ENCODE results near the gene MRPL9.

Gene MRPL9

GRCh38 chr1:151720554-151720953 lies 42.7 kb downstream of the MRPL9 start:
- H3K4me3 ChIP-seq (ENCODE audit: low read depth, low read length): no peak overlapping the region
- TF ChIP-seq, protein P1, sequence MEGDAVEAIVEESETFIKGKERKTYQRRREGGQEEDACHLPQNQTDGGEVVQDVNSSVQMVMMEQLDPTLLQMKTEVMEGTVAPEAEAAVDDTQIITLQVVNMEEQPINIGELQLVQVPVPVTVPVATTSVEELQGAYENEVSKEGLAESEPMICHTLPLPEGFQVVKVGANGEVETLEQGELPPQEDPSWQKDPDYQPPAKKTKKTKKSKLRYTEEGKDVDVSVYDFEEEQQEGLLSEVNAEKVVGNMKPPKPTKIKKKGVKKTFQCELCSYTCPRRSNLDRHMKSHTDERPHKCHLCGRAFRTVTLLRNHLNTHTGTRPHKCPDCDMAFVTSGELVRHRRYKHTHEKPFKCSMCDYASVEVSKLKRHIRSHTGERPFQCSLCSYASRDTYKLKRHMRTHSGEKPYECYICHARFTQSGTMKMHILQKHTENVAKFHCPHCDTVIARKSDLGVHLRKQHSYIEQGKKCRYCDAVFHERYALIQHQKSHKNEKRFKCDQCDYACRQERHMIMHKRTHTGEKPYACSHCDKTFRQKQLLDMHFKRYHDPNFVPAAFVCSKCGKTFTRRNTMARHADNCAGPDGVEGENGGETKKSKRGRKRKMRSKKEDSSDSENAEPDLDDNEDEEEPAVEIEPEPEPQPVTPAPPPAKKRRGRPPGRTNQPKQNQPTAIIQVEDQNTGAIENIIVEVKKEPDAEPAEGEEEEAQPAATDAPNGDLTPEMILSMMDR (IDR thresholded peaks at IDR 0.05; ENCODE audit: low read depth, low read length): no peak
- TF ChIP-seq, protein P2, sequence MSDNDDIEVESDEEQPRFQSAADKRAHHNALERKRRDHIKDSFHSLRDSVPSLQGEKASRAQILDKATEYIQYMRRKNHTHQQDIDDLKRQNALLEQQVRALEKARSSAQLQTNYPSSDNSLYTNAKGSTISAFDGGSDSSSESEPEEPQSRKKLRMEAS (IDR thresholded peaks at IDR 0.05; ENCODE audit: low read depth, low read length): no peak
- no peak for TF ChIP-seq MYC (IDR thresholded peaks at IDR 0.05; ENCODE audit: low read depth, low read length)
- no peak for TF ChIP-seq POLR2A (IDR thresholded peaks at IDR 0.05; ENCODE audit: extremely low read depth, insufficient read length)
- DNase-seq (ENCODE audit: low read depth): no peak

DNA sequence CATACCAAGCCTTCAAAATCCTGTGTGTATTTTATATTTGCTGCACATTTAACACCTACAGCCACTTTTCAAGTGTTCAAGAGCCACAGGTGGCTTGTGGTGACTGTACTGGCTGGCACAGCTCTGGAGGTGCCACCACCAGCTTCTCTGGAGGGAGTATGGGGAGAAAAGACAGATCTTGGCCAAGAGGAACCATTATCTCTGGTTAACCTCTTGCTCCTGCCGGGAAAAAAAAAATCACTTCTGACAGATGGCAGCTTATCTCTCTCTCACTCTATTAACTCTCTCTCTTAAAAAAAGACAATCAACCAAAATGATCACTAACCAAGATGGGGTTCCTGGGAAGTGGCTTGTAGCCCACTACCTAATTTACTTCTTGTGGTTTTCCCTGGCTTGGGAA lies 43.2 kb downstream of the MRPL9 start:
- DNase-seq (ENCODE audit: low read depth): no peak
- TF ChIP-seq, protein P1 (IDR thresholded peaks at IDR 0.05; ENCODE audit: low read depth, low read length): no peak
- TF ChIP-seq, protein P2 (IDR thresholded peaks at IDR 0.05; ENCODE audit: low read depth, low read length): no peak
- no peak overlapping the region for H3K4me3 ChIP-seq (ENCODE audit: low read depth, low read length)

- no peak overlapping the region for H3K4me3 ChIP-seq (ENCODE audit: low read depth, low read length)
- no peak for DNase-seq (ENCODE audit: low read depth)
- TF ChIP-seq, protein P1 (IDR thresholded peaks at IDR 0.05; ENCODE audit: low read depth, low read length): no peak
- TF ChIP-seq MYC (IDR thresholded peaks at IDR 0.05; ENCODE audit: low read depth, low read length) (no peak), POLR2A (IDR thresholded peaks at IDR 0.05; ENCODE audit: extremely low read depth, insufficient read length) (no peak)
- TF ChIP-seq, protein P2 (IDR thresholded peaks at IDR 0.05; ENCODE audit: low read depth, low read length): no peak
Measured at GRCh38 chr1:151718666-151719065, 44.6 kb downstream of the MRPL9 start.

DNA sequence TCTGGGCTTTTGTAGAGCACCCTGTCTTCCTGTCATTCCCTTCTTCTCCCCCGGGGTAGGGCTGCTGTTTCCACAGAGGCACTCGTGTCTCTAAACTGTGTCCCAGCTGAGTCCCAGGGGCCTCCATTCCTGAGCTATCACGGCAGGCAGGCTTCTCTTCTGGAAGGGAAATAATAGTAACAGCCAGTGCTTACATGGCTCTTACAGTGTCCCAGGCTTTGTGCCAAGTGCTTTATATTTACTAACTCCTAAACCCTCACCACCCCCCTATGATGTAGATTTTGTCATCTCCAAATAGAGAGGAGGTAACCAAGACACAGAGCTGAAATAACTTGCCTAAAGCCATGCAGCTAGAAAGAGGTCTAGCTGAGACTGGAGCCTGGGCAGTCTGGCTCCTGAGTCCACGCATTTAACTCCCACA lies 45.3 kb downstream of the MRPL9 start:
- H3K4me3 ChIP-seq (ENCODE audit: low read depth, low read length): no peak overlapping the region
- TF ChIP-seq, protein P1 (IDR thresholded peaks at IDR 0.05; ENCODE audit: low read depth, low read length): no peak
- TF ChIP-seq, protein P2 (IDR thresholded peaks at IDR 0.05; ENCODE audit: low read depth, low read length): no peak
- no peak for TF ChIP-seq POLR2A (IDR thresholded peaks at IDR 0.05; ENCODE audit: extremely low read depth, insufficient read length)
- no peak for TF ChIP-seq MYC (IDR thresholded peaks at IDR 0.05; ENCODE audit: low read depth, low read length)
- DNase-seq (ENCODE audit: low read depth): no peak

DNA sequence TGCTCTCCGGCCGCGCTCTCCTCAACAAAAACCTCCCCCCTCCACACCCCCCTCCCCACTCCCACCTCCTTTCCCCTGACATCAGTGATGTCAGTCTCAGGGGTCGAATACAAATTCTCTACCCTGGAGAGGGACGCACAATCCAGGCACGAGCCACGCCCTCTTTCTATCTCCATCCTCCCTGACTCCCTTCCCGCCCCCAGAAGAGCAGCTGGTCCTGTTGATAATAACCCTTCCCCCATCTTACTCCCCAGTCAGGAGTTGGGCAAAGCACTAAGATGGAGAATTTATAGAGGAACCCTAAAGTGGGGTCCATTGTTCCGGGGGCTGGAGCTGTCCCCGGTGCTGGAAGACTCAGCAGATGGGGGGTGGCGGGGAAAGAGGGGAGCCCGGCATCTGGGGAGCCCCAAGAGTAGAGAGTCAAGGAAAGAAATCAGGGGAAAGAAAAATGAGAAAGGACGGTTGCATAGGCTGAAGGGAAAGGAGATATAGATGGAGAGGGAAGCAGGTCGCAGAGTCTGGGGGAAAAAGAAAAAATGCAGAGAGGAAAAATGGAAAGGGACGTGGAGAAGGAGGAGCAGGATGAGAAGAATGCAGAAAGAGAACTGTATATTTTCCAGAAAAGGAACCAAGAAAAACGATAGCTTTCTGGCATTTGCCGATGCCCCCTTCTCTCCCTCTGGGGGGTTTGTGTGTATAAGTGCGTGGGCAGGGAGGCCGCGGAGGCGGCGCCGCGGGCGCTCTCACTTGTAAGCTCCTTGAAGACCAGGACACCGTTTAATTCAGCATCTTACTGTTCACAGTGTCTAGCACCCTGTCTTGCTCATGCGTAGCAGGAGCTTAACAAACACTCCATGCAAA lies 46.3 kb downstream of the MRPL9 start, which contains the start of gene CELF3:
TSS of gene CELF3 (minus strand) at position 33 of the 861 bp plus-strand sequence. CDS start 783 bp downstream, outside the sequence.
- TF ChIP-seq MYC (IDR thresholded peaks at IDR 0.05; ENCODE audit: low read depth, low read length) (no peak), POLR2A (IDR thresholded peaks at IDR 0.05; ENCODE audit: extremely low read depth, insufficient read length) (no peak)
- TF ChIP-seq, protein P1 (IDR thresholded peaks at IDR 0.05; ENCODE audit: low read depth, low read length): no peak
- TF ChIP-seq, protein P2 (IDR thresholded peaks at IDR 0.05; ENCODE audit: low read depth, low read length): no peak
- H3K4me3 ChIP-seq (ENCODE audit: low read depth, low read length): no peak within 1 kb of the TSS
- DNase-seq (ENCODE audit: low read depth): peak; percentile 18
